K562 (cell line): Measurements from ENCODE around the gene MRPL11. TPM values are rescaled to one million over a fixed set of nuclear protein-coding genes. Genes with fewer than 3 reads are reported as not detected.

Experiments used
- ATAC-seq: fragments of 200-7000 bp; cut with Tn5 transposase; 3 replicates; pipeline ENCODE4 v1.9.1; 2020; ENCODE audit warnings: moderate library complexity
- BruUV-seq: library from RNA; stranded (reverse); fragments of 400-500 nt; replicated peaks from 2 replicates; lab custom pipeline; 2021; lab: Mats Ljungman, UMichigan
- CTCF ChIA-PET: fragments of 300-600 bp; formaldehyde crosslinking; extraction: SDS; loops from one replicate; lab custom pipeline; 2021; ENCODE audit warnings: low intra/inter-chr PET ratio; lab: Yijun Ruan, JAX
- POLR2A ChIA-PET: fragments of 300-600, 350-650 bp; sonication (Branson Sonifier 250); formaldehyde crosslinking; extraction: SDS; loops from one replicate; lab custom pipeline; 2021; ENCODE audit warnings: antibody characterized with exemption, inconsistent platforms; lab: Yijun Ruan, JAX
- DNase-seq, 4 experiments: peaks; one replicate each; pipeline versions ENCODE4 v3.0.0 to v3.0.0-alpha.2; 2011 to 2018; ENCODE audit warnings: low spot score in 3 of 4, mixed read lengths in 3 of 4; ENCODE audit errors: extremely low read depth in 1 of 4
- FAIRE-seq: peaks from 2 replicates; lab custom pipeline; 2011; peaks lifted over from hg19 to GRCh38; lab: Jason Lieb, UNC
- H2AFZ ChIP-seq: 2 replicates; pipeline ENCODE4 v1.6.0; 2011; ENCODE audit warnings: low read depth, low read length, control low read depth, inconsistent platforms
- H3K27ac ChIP-seq: fragments of 200-600 bp; 3 replicates; pipeline ENCODE4 v1.8.0; 2011; ENCODE audit warnings: low read depth, mild to moderate bottlenecking, control low read depth, inconsistent platforms, low read length, moderate library complexity, mixed read lengths; ENCODE audit errors: extremely low read depth
- H3K27me3 ChIP-seq, 2 experiments: fragments of 300-600 bp in 1 of 2; 2 replicates in 1 of 2; 3 replicates in 1 of 2; pipeline versions ENCODE4 v1.6.0 to v1.8.0; 2011; ENCODE audit warnings: inconsistent platforms in 2 of 2, low read length in 2 of 2, mild to moderate bottlenecking in 1 of 2, mixed read lengths in 1 of 2, moderate library complexity in 1 of 2; ENCODE audit not compliant: control insufficient read depth in 2 of 2, insufficient read depth in 2 of 2
- H3K36me3 ChIP-seq: fragments of 300-600 bp; 3 replicates; pipeline ENCODE4 v1.8.0; 2011; ENCODE audit warnings: mild to moderate bottlenecking, low read length, inconsistent platforms; ENCODE audit not compliant: control insufficient read depth, insufficient read depth
- H3K4me1 ChIP-seq, 2 experiments: fragments of 200-600 bp in 1 of 2; replicated peaks in 1 of 2; 2 replicates in 1 of 2; 3 replicates in 1 of 2; pipeline versions ENCODE4 v1.5.1 to v1.8.0; 2011; ENCODE audit warnings: inconsistent platforms in 2 of 2, low read length in 2 of 2, mild to moderate bottlenecking in 1 of 2, mixed read lengths in 1 of 2, moderate library complexity in 1 of 2; ENCODE audit not compliant: control insufficient read depth in 2 of 2, insufficient read depth in 2 of 2
- H3K4me2 ChIP-seq: 2 replicates; pipeline ENCODE4 v1.6.1; 2011; ENCODE audit warnings: low read length, control low read depth, inconsistent platforms, mixed read lengths; ENCODE audit not compliant: insufficient read depth
- H3K4me3 ChIP-seq: fragments of 200-600 bp; sonication (generic), shearing (Covaris generic); 2 replicates; pipeline ENCODE4 v1.5.1; 2016; ENCODE audit warnings: control low read depth, inconsistent platforms
- H3K79me2 ChIP-seq: fragments of 200-600 bp; 3 replicates; pipeline ENCODE4 v1.8.0; 2011; ENCODE audit warnings: low read length, inconsistent platforms; ENCODE audit not compliant: control insufficient read depth, insufficient read depth
- H3K9ac ChIP-seq, 2 experiments: 2 replicates each; pipeline versions ENCODE4 v1.6.0 to v1.6.1; 2011; ENCODE audit warnings: low read depth in 2 of 2, low read length in 2 of 2, control low read depth in 1 of 2, inconsistent platforms in 1 of 2, mild to moderate bottlenecking in 1 of 2, mixed read lengths in 1 of 2; ENCODE audit not compliant: insufficient read depth in 1 of 2
- H3K9me1 ChIP-seq: one replicate; pipeline ENCODE4 v1.6.0; 2011; ENCODE audit warnings: inconsistent platforms, mild to moderate bottlenecking, low read length, moderate library complexity; ENCODE audit not compliant: control insufficient read depth, insufficient read depth
- H3K9me3 ChIP-seq: replicated peaks from 2 replicates; pipeline ENCODE4 v1.5.1; 2011; ENCODE audit warnings: low read depth, low read length, inconsistent platforms; ENCODE audit not compliant: control insufficient read depth, insufficient read depth
- H4K20me1 ChIP-seq: replicated peaks from 2 replicates; pipeline ENCODE4 v1.6.1; 2011; ENCODE audit warnings: low read length, inconsistent platforms, mixed read lengths; ENCODE audit not compliant: control insufficient read depth, insufficient read depth
- DIDO1 ChIP-seq: fragments of 450-650 bp; IDR thresholded peaks from 2 replicates; pipeline ENCODE4 v1.6.1; 2016; ENCODE audit warnings: low read depth, missing biosample characterization, missing genetic modification characterization
- FOXA3 ChIP-seq, 2 experiments: fragments of 450-650 bp in 1 of 2; sonication (generic) in 1 of 2; formaldehyde crosslinking; IDR thresholded peaks in 1 of 2; conservative IDR thresholded peaks in 1 of 2; 2 replicates each; pipeline versions ENCODE4 v1.4.0 to v1.8.0; 2020 to 2022; ENCODE audit warnings: mild to moderate bottlenecking in 2 of 2, missing genetic modification reagents in 1 of 2
- HEY1 ChIP-seq: fragments of 250-450 bp; sonication (Bioruptor Pico); IDR thresholded peaks from 2 replicates; pipeline ENCODE4 v1.5.0; 2020; ENCODE audit warnings: mild to moderate bottlenecking, moderate library complexity, borderline replicate concordance
- ILK ChIP-seq: fragments of 450-650 bp; IDR thresholded peaks from 2 replicates; pipeline ENCODE4 v1.6.1; 2016; ENCODE audit warnings: missing genetic modification characterization, low read depth, mild to moderate bottlenecking, missing compliant biosample characterization, moderate library complexity, borderline replicate concordance
- RAD51 ChIP-seq: fragments of 450-650 bp; IDR thresholded peaks from 2 replicates; pipeline ENCODE4 v1.7.1; 2016; ENCODE audit warnings: low read depth, mild to moderate bottlenecking, borderline replicate concordance
- SPI1 ChIP-seq: IDR thresholded peaks from 2 replicates; pipeline ENCODE4 v1.6.1; 2011; ENCODE audit warnings: low read depth, low read length, control low read depth, borderline replicate concordance
- WHSC1 ChIP-seq: IDR thresholded peaks from one replicate; pipeline ENCODE4 v1.6.1; 2012; ENCODE audit warnings: low read length, control low read depth, inconsistent platforms
- ZNF140 ChIP-seq: fragments of 250-450 bp; sonication (Bioruptor Pico); IDR thresholded peaks from 2 replicates; pipeline ENCODE4 v1.8.0; 2021; ENCODE audit warnings: moderate library complexity, mild to moderate bottlenecking, inconsistent platforms
- ZNF143 ChIP-seq: sonication (generic); formaldehyde crosslinking; IDR thresholded peaks from 2 replicates; pipeline ENCODE4 v1.9.0; 2022; ENCODE audit warnings: mild to moderate bottlenecking, missing genetic modification reagents
- ZNF311 ChIP-seq: fragments of 250-450 bp; sonication (Bioruptor Pico); IDR thresholded peaks from 2 replicates; pipeline ENCODE4 v1.4.0; 2020; ENCODE audit warnings: mild to moderate bottlenecking, moderate library complexity
- ZNF316 ChIP-seq: fragments of 450-650 bp; IDR thresholded peaks from 2 replicates; pipeline ENCODE4 v1.6.1; 2016
- ZSCAN32 ChIP-seq: fragments of 450-650 bp; formaldehyde crosslinking; IDR thresholded peaks from 2 replicates; pipeline ENCODE4 v1.4.0; 2020; ENCODE audit warnings: mild to moderate bottlenecking, moderate library complexity
- WGBS: fragments of 100-300 bp; shearing (Covaris generic); methylation state at CpG from one replicate; pipeline ENCODE4 v1.1.6; 2016; ENCODE audit warnings: low coverage, mixed read lengths; ENCODE audit not compliant: insufficient coverage; ENCODE audit errors: missing lambda C conversion rate; 5-methylcytosine and 5-hydroxymethylcytosine counted together
- in situ Hi-C: fragments of 300-500 bp; cut with MboI; formaldehyde crosslinking; loops from 4 replicates; pipeline ENCODE4 v1.15.0; 2018; ENCODE audit warnings: inconsistent platforms, mixed read lengths
- intact Hi-C: fragments of 100-400 bp; cut with micrococcal nuclease; formaldehyde crosslinking; loops from 2 replicates; pipeline ENCODE4 v1.14.2; 2022
- polyA plus RNA-seq, 8 experiments: library from polyadenylated mRNA; depleted of rRNA in 4 of 8; stranded (reverse) in 5 of 8; unstranded in 3 of 8; fragments of >200 nt; fragmentation: Nextera tagmentation in 2 of 8; fragmentation: Illumina TruSeq in 1 of 8; extraction: Ambion mirVana in 2 of 8; extraction: Trizol in 1 of 8; gene quantifications; 2 replicates each; pipeline versions ENCODE4 v1.2.1 to v1.2.3, GENCODE V29; 2011 to 2014; ENCODE audit warnings: inconsistent platforms in 1 of 8, missing spikeins in 1 of 8
- total RNA-seq, 7 experiments: library from RNA; depleted of rRNA in 6 of 7; stranded (reverse); fragments of >200 nt in 6 of 7; fragmentation: Illumina TruSeq in 2 of 7; extraction: Trizol in 2 of 7; gene quantifications; 2 replicates each; pipeline versions ENCODE4 v1.2.1 to v1.2.3, GENCODE V29; 2011 to 2021; ENCODE audit warnings: low replicate concordance in 1 of 7
- TF ChIP-seq, protein P1 (sequence below): fragments of 450-650 bp; IDR thresholded peaks from one replicate; pipeline ENCODE4 v1.6.1; 2018; ENCODE audit warnings: mild to moderate bottlenecking, moderate library complexity; ENCODE audit not compliant: partially characterized antibody
- TF ChIP-seq, protein P2 (sequence below): sonication (generic); formaldehyde crosslinking; IDR thresholded peaks from 2 replicates; pipeline ENCODE4 v1.8.1; 2023; ENCODE audit warnings: mild to moderate bottlenecking, missing genetic modification reagents
- TF ChIP-seq, protein P3 (sequence below): fragments of 450-650 bp; IDR thresholded peaks from 2 replicates; pipeline ENCODE4 v1.6.1; 2016; ENCODE audit warnings: borderline replicate concordance
- TF ChIP-seq, protein P4 (sequence below), 2 experiments: fragments of 450-650 bp; conservative IDR thresholded peaks; 2 replicates each; pipeline ENCODE4 v1.6.1; 2017; ENCODE audit warnings: mild to moderate bottlenecking in 2 of 2, moderate library complexity in 2 of 2

Gene MRPL11
- total and polyA plus RNA-seq, 9 of the 15 experiments (the other 6 are each of a cell fraction or from before 2014, with no cell fraction given), result 33.0 to 173 (median 91.9) TPM

DNA sequence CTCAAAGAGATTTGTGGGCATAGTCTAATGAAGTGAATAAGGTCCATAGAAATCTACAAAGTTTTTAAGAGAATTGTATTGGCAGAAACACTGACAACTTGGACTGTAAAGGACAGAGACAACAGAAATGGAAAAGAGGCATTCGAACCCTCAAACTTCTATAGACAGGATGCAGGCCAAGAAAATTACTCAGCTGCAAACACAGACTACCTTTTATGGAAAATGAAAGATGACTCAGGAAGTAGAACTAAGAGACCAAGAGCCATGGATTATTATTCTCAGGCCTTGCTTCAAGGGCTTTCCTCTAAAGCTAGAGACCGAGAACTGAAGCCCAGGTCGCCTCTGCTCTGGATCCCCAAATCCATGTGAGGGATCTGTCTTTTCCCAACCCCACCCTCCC, 24.3 kb upstream of the MRPL11 start:
- ChIA-PET POLR2A (interaction anchor here (0.6 kb wide), 1 partner anchor 98 kb away, joined by 3 read pairs; no protein-coding TSS in a partner anchor), CTCF (no interaction called here)
- Histone ChIP-seq H4K20me1 (peaks cover 3% of the 10 kb centered on the region; the same call in 1 of the 2 replicates), H3K9me3 (peaks cover 4% of the 10 kb centered on the region; the same call in 1 of the 2 replicates), H3K4me1 (peaks cover 0 to 17% of the 10 kb centered on the region in 2 experiments; a peak in 3 of 5 replicates), H3K79me2 (no peaks in the 10 kb centered on the region), H3K27me3 (no peaks in the 10 kb centered on the region), H3K27ac (no peak overlapping the region), H2AFZ (no peak overlapping the region), H3K9ac (no peak overlapping the region), H3K4me2 (no peak overlapping the region), H3K9me1 (no peaks in the 10 kb centered on the region), H3K4me3 (no peak overlapping the region), H3K36me3 (no peaks in the 10 kb centered on the region)
- in situ Hi-C loops (no loop called here), intact Hi-C loops (no loop called here)
- 16% methylated on average over 3 of the region's 3 CpGs for WGBS
- ATAC-seq (no peak), FAIRE-seq (no peak), DNase-seq (no peak)
- BruUV-seq, result no TSS peak
- no peak for TF ChIP-seq ZNF140
- TF ChIP-seq, protein P1, sequence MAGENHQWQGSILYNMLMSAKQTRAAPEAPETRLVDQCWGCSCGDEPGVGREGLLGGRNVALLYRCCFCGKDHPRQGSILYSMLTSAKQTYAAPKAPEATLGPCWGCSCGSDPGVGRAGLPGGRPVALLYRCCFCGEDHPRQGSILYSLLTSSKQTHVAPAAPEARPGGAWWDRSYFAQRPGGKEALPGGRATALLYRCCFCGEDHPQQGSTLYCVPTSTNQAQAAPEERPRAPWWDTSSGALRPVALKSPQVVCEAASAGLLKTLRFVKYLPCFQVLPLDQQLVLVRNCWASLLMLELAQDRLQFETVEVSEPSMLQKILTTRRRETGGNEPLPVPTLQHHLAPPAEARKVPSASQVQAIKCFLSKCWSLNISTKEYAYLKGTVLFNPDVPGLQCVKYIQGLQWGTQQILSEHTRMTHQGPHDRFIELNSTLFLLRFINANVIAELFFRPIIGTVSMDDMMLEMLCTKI, result no peak
- no peak for TF ChIP-seq ZSCAN32
- no peak for TF ChIP-seq SPI1
- no peak for TF ChIP-seq WHSC1
- TF ChIP-seq, protein P2, sequence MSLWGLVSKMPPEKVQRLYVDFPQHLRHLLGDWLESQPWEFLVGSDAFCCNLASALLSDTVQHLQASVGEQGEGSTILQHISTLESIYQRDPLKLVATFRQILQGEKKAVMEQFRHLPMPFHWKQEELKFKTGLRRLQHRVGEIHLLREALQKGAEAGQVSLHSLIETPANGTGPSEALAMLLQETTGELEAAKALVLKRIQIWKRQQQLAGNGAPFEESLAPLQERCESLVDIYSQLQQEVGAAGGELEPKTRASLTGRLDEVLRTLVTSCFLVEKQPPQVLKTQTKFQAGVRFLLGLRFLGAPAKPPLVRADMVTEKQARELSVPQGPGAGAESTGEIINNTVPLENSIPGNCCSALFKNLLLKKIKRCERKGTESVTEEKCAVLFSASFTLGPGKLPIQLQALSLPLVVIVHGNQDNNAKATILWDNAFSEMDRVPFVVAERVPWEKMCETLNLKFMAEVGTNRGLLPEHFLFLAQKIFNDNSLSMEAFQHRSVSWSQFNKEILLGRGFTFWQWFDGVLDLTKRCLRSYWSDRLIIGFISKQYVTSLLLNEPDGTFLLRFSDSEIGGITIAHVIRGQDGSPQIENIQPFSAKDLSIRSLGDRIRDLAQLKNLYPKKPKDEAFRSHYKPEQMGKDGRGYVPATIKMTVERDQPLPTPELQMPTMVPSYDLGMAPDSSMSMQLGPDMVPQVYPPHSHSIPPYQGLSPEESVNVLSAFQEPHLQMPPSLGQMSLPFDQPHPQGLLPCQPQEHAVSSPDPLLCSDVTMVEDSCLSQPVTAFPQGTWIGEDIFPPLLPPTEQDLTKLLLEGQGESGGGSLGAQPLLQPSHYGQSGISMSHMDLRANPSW (CRISPR knock-in tag), result no peak
- no peak for TF ChIP-seq ZNF143 (CRISPR knock-in tag)
- TF ChIP-seq DIDO1 (tag), result no peak
- TF ChIP-seq ZNF316, result no peak
- TF ChIP-seq ILK, result no peak
- TF ChIP-seq, protein P3, sequence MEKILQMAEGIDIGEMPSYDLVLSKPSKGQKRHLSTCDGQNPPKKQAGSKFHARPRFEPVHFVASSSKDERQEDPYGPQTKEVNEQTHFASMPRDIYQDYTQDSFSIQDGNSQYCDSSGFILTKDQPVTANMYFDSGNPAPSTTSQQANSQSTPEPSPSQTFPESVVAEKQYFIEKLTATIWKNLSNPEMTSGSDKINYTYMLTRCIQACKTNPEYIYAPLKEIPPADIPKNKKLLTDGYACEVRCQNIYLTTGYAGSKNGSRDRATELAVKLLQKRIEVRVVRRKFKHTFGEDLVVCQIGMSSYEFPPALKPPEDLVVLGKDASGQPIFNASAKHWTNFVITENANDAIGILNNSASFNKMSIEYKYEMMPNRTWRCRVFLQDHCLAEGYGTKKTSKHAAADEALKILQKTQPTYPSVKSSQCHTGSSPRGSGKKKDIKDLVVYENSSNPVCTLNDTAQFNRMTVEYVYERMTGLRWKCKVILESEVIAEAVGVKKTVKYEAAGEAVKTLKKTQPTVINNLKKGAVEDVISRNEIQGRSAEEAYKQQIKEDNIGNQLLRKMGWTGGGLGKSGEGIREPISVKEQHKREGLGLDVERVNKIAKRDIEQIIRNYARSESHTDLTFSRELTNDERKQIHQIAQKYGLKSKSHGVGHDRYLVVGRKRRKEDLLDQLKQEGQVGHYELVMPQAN, result no peak
- TF ChIP-seq ZNF311, result no peak
- no peak for TF ChIP-seq HEY1
- TF ChIP-seq FOXA3 (CRISPR knock-in tag; conservative IDR thresholded peaks at IDR 0.05 in 1 of 2, IDR thresholded peaks at IDR 0.05 in 1 of 2), result no peak
- TF ChIP-seq, protein P4, sequence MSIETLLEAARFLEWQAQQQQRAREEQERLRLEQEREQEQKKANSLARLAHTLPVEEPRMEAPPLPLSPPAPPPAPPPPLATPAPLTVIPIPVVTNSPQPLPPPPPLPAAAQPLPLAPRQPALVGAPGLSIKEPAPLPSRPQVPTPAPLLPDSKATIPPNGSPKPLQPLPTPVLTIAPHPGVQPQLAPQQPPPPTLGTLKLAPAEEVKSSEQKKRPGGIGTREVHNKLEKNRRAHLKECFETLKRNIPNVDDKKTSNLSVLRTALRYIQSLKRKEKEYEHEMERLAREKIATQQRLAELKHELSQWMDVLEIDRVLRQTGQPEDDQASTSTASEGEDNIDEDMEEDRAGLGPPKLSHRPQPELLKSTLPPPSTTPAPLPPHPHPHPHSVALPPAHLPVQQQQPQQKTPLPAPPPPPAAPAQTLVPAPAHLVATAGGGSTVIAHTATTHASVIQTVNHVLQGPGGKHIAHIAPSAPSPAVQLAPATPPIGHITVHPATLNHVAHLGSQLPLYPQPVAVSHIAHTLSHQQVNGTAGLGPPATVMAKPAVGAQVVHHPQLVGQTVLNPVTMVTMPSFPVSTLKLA (conservative IDR thresholded peaks at IDR 0.05), result no peak
- no peak for TF ChIP-seq RAD51
